Hypothalamus (tissue), 51 donors: Measurements from ENCODE around the gene LRRC27.
"Not testable (repeated sequence)": the region's sequence is repeated elsewhere in the genome, so short reads cannot be mapped to it uniquely, and the experiment has no call there.

Experiments used
- DNase-seq, 51 donors: peaks; one replicate each; lab custom pipeline; 2025; lab: John Stamatoyannopoulos, UW

The LRRC27 gene

DNA sequence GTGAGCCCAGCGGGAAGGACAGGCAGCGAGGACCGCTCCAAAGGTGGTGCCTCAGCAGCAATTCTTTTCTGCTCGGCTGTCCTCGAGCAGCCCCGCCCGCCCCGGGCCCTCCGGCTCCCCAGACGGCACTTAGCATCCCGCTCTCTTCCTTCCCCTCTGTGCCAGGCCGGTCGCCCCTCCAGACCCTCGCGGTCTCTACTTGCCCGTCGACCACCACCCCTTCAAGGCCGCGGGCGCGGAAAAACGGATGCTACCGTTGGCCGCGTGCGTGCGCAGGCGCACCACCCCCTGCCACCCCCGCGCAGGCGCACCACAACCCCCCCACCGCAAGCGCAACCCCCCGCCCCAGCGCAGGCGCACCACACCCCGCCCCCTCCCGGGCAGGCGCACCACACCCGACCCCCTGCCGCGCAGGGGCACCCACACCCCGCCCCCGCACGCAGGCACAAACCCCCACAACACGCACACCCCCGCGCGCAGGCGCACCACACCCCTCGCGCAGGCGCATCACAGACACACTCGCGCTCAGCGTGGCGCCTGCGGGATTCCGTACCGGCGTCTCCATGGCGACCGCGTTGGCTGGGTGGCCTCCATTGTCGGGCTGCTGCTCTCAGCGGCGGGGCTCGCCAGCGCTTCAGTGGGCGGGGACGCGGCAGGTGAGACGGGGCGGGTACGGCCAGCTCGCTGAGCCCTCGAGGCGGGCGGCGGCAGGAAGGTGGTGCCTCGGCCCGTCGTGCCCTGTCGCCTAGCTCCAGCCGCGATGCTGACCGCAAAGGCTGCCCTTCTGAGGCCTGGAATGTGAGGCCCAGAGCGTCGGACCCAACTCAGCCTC lies at the start of gene LRRC27:
LRRC27 (plus strand) TSS at position 593 of the 832 bp plus-strand sequence. CDS start 1,332 bp downstream, outside the sequence.
- peak; percentile 88 to 100 (median 96) for DNase-seq

- no peak for DNase-seq
These were observed 49.1 kb upstream of the LRRC27 start for GRCh38 chr10:132282667-132283603.

GRCh38 chr10:132283604-132284382 lies 48.2 kb upstream of the LRRC27 start:
- no peak for DNase-seq

DNA sequence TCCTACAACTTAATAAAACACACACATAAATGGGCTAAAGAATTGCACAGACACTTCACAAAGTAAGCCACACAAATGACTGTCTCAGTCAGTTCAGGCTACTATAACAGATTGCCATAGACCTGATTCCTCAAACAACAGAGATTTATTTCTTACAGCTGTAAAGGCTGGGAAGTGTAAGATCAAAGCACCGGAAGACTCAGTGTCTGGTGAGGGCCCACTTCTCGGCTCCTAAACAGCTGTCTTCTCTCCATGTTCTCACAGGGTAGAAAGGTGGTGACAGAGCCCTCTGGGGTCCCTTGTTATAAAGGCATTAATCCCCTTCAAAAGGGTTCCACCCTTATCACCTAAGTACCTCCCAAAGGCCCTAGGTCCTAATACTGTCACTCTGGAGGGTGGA lies 42.6 kb upstream of the LRRC27 start:
- DNase-seq: no peak

- DNase-seq: no peak
These were observed 41.4 kb upstream of the LRRC27 start for GRCh38 chr10:132290631-132291030.

- DNase-seq: no peak
These were observed 40.2 kb upstream of the LRRC27 start for GRCh38 chr10:132291826-132292225.

GRCh38 chr10:132292287-132293200 lies 39.4 kb upstream of the LRRC27 start:
- DNase-seq: no peak

DNA sequence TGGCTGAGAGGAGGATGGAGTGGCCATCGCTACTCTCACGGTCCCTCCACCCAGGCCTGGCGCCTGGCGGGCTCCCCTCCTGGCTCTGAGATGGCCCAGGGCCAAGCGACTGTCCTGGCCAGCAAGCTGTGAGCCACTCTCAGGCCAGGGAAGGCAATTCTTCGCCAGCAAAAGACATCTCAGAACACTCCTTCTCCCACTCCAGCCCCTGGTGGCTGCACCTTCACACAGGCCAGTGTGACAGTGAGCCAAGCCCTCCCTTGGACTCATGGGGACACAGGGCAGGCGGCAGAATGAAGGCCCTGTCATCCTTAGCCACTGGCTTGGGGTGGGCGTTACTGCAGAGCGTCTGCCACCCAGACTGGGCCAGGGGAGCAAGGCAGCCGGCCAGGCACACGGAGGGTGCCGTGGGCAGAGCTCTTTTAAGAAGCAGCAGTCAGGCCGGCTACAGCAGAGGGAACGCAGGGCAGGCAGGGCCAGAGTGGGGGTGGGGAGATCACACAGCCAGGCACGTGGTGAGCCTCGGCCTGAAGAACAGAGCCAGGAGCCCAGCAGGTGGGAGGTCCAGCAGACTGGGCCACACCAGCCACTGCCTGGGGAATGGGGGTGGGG lies 38.7 kb upstream of the LRRC27 start:
- peak in 33 of 51 donors; percentile 22 to 83 (median 60) for DNase-seq

- no peak for DNase-seq
These were observed 38.0 kb upstream of the LRRC27 start for GRCh38 chr10:132293813-132294520.

GRCh38 chr10:132294561-132295318 lies 37.3 kb upstream of the LRRC27 start:
- DNase-seq: no peak

- DNase-seq: not testable (repeated sequence)
These were observed 36.5 kb upstream of the LRRC27 start for GRCh38 chr10:132295481-132295880.

DNA sequence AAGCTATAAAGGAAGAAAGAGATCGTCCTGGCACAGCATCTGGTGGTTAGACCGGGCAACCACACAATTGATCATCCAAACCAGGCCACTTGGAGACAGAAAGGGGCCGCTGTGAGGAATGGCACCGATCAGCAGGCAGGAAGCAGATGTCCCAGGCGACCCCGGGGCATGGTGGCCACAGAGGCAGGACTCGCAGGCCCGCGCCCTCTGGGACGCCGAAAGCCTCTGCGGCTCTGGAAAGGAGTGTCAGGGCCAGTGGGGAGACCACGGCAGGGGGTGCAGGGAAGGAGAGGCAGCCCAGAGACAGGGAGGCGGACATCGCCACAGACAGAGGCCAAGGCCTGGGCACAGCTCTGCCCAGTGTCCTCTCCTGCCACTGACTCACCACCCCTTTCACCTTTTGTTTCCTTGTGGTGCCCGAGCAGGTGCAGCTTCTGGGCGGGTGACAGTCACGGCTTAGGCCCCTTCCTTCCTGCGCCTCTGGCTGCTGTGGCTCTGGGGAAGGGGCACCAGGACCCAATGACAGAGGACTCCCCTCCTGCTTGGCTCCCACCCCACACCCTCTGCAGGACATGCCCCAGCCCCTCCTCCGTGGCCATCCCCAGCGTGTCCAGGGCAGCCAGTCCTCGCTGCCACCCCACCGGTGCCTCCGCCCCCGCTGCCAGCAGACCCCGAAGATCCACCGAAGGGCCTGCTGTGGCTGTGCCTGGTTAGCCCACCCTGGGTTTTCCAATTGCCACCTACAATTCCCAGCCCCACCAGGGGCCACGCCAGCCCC lies 35.1 kb upstream of the LRRC27 start:
- DNase-seq: no peak

- DNase-seq: no peak
These were observed 34.5 kb upstream of the LRRC27 start for GRCh38 chr10:132297526-132297925.

- DNase-seq: no peak
These were observed 33.7 kb upstream of the LRRC27 start for GRCh38 chr10:132298038-132298881.

DNA sequence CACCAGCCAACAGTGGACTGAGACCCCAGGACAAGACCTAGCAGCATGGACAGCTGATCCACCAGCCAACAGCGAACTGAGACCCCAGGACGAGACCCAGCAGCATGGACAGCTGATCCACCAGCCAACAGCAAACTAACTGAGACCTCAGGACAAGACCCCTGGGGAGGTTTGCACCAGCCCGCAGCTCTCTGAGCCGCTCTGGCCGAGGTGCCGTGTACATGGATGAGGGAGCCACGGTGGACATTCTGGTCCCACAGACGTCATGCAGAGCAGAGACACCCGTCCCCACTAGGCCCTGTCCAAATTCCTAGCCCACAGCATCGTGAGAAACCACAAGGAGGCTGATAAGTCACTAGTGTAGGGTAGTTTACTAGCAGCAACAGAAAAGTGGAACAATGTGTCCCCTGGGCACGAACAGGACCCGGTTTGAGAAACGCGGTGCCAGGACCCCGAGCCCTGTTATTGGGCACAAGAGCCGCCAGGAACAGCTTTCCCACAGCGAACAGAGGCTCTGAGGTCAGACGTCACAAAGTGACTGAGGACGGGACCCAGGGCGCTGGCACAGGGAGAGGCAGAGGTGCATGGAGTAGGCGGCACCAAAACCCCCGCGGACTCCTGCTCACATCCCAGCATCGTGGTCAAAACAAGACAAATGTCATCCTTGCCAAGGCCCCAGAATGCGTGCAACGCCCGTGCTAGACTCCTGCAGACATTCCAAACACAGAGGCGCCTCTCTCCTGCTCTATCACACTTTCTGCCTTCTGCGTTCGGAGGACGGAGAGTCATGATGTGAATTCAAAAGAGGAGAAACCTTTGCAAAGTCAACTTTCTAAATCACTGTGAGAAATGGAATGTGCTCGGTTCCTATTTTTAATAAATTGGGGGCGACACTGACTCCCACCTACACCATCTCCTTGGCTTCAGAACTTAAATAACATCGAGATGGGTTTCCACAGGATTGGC lies 32.3 kb upstream of the LRRC27 start:
- peak in 1 of 51 donors; percentile 28 for DNase-seq
